ENCODE measurements around the gene DNAJC16.

Gene DNAJC16

DNA sequence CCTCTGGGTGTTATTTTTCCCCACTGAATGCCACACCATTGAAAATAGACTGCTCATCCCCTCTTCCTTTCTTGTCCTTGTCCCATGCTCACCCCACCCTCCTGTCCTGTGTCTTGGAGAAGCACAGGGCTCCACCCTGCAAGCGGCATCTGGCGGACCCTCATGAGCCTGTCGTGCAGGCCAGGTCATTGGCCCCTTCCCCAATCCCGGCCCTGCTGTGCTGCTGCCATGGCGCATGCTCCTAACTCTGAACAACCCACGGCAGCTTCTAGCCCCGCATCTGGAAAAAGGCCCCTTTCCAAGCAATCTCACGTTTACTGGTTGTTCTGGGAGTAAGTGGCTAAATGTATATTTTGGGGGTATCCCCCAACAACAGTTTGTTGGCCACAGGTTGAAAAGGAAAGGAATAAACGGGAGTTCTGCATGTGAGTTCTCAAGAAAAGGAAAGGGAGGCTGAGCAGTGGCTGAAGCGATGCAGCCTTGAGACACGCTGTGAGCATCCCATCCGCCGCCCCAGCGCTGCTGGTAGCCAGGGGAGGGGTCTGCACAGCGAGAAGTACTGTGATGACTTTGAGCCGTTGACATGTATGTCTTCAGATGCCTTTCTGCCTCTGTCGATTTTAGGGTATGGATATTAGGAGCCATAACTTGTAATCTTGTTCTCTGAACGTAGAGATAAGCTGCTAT is 41.9 kb downstream of the DNAJC16 start:
- TF ChIP-seq, protein P1, sequence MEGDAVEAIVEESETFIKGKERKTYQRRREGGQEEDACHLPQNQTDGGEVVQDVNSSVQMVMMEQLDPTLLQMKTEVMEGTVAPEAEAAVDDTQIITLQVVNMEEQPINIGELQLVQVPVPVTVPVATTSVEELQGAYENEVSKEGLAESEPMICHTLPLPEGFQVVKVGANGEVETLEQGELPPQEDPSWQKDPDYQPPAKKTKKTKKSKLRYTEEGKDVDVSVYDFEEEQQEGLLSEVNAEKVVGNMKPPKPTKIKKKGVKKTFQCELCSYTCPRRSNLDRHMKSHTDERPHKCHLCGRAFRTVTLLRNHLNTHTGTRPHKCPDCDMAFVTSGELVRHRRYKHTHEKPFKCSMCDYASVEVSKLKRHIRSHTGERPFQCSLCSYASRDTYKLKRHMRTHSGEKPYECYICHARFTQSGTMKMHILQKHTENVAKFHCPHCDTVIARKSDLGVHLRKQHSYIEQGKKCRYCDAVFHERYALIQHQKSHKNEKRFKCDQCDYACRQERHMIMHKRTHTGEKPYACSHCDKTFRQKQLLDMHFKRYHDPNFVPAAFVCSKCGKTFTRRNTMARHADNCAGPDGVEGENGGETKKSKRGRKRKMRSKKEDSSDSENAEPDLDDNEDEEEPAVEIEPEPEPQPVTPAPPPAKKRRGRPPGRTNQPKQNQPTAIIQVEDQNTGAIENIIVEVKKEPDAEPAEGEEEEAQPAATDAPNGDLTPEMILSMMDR (IDR thresholded peaks at IDR 0.05) = no peak

DNA sequence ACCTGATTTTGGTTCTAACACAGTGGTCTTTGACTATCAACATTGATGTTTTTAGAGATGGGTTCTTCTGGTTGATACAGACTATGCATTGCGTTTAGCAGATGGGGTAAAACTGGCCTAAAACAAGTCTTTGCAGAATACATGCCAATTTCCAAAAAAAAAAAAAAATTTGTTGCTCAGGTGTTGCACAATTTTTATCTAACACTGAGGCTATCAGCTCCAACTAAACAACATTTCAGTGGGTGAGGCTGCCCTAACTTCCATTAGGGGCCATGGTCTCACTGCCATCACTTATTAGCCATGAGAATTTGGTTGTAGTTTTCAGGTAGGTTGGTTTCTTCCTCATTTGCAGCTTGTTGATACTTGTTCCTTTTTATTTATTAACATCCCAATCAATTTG is 44.2 kb downstream of the DNAJC16 start:
- TF ChIP-seq, protein P1 (IDR thresholded peaks at IDR 0.05) = no peak

DNA sequence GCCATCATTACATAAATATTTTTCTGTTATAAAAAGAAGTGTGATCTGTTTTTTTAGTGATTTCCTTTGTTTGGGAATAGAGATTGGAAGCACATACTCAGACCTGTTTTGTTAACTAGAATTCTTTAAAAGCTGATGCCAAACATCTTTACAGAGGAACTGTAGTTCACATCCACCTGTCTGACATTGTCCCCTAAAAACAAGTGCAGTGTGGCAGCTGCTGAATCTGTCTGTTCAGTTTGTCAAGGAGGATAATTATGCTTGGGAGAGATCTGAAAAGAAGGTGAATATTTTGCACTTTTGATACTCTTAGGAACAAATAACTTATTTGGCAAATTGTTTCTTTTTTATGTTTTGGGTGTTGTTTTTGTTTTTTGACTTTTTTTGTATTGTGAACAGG is 44.6 kb downstream of the DNAJC16 start:
- TF ChIP-seq, protein P1 (IDR thresholded peaks at IDR 0.05) = no peak

DNA sequence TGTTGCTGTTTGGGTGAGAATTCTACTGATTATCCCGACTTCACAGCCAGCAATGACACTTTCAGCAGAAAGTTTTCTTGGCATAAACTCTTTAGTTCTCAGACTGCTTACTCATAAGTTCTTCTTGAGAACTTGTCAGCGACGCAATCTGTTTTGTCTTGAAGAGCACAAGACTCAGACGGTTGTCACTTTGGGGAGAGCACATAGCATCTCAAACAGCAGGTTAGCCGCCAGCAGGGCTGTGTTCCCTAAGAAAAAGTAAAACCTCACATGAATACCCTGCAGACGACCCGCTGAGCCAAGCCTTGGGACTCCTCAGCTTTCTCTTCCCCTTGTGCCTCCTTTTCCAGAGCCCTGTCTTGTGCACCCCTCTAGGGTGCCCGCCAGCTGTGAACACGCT is 46.8 kb downstream of the DNAJC16 start:
- TF ChIP-seq, protein P1 (IDR thresholded peaks at IDR 0.05) = no peak

DNA sequence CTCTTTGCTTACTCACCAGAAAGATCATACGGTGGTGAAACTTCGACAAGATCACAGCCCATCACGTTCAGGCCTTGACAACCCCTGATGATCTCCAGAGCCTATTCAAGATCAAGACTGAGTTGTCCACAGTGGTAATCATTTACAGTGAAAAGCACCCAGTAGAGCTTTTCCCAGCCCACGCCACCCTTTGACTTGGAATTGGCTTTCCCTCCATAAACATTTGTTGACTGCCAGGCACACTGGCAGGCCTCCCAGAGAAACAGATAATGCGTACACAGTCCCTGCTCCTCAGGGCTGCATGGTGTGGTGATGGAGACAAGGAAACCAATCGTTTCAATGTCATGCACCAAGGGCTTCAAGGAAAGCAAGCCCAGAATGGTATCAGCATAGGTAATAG is 48.1 kb downstream of the DNAJC16 start:
- TF ChIP-seq, protein P1 (IDR thresholded peaks at IDR 0.05) = no peak

DNA sequence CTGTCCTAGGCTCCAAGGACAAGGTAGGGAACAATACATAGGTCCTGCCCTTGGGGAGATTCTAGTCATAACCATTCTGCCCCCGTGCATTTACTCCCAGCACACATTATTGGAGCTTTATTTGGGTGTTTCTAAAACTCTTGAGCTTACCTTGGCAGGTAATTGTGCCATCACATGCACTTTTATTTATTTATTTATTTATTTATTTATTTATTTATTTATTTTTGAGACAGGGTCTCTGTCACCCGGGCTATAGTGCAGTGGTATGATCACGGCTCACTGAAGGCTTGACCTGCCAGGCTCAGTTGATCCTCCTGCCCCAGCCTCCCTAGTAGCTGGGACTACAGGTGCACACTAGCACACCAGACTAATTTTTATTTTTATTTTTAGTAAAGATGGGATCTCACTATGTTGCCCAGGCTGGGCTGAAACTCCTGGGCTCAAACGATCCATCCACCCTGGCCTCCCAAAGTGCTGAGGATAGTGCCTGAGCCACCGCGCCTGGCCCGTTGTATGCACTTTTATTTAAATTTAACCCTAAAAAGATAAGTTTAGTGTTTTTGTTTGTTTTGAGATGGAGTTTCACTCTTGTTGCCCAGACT is 49.0 kb downstream of the DNAJC16 start:
- TF ChIP-seq, protein P1 (IDR thresholded peaks at IDR 0.05) = no peak

DNA sequence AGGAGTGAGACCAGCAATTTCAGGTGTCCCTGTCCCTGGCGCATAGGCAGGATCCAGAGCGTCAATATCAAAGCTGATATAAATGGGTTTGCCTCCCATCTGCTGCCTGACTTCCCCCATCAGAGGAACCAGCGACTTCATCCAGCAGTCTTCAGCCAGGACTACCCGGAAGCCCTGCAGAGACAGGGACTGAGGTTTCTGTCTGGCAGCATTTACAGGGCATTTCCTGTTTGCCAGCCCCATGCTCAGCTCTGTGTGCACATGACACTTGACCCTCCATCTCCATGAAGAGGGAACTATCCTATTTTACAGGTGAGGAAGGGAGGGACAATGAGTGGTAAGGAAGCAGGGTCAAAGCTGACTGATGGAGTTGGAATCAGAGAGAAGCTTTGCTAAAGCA is 51.0 kb downstream of the DNAJC16 start:
- TF ChIP-seq, protein P1 (IDR thresholded peaks at IDR 0.05) = no peak
